ENCODE results near the gene ZDHHC7. TPM values are rescaled to one million over a fixed set of nuclear protein-coding genes. Genes with fewer than 3 reads are reported as not detected.

Gene ZDHHC7
- total RNA-seq, 1 donor from 2014 or later: 59.2 TPM

GRCh38 chr16:84926462-84926861 lies 84.9 kb downstream of the ZDHHC7 start:
- H3K36me3 Mint-ChIP-seq (ENCODE audit: low read depth, unreplicated experiment): no peaks in the 10 kb centered on the region
- TF ChIP-seq CTCF (IDR thresholded peaks at IDR 0.05; ENCODE audit: insufficient read depth, low read depth, low read length) (no peak), EZH2 (IDR thresholded peaks at IDR 0.05; ENCODE audit: insufficient read depth, low read length) (no peak)
- no peak overlapping the region for H3K27ac Mint-ChIP-seq (ENCODE audit: unreplicated experiment)
- Histone ChIP-seq H3K27ac (ENCODE audit: low read depth, low read length) (no peak overlapping the region), H3K4me2 (ENCODE audit: low read length) (no peak overlapping the region), H3K4me1 (ENCODE audit: insufficient read depth, low read length) (peaks cover 3% of the 10 kb centered on the region), H3K27me3 (ENCODE audit: insufficient read depth, low read length) (no peaks in the 10 kb centered on the region), H3K9me3 (ENCODE audit: insufficient read depth, low read depth, low read length) (no peaks in the 10 kb centered on the region), H3K4me3 (ENCODE audit: insufficient read depth, low read depth, low read length) (no peak overlapping the region), H3K79me2 (ENCODE audit: insufficient read depth, low read length) (no peaks in the 10 kb centered on the region), H2AFZ (ENCODE audit: low read depth, low read length) (no peak overlapping the region), H4K20me1 (ENCODE audit: insufficient read depth, low read length) (no peaks in the 10 kb centered on the region), H3K36me3 (ENCODE audit: insufficient read depth, low read length) (no peaks in the 10 kb centered on the region), H3K9ac (ENCODE audit: low read length) (no peak overlapping the region)
- peaks cover 15% of the 10 kb centered on the region for H3K27me3 Mint-ChIP-seq (ENCODE audit: low read depth, unreplicated experiment)
- peaks cover 6% of the 10 kb centered on the region for H3K4me1 Mint-ChIP-seq (ENCODE audit: low read depth, unreplicated experiment)
- DNase-seq (ENCODE audit: low read depth) (no peak), FAIRE-seq (no peak)
- H3K4me3 Mint-ChIP-seq (ENCODE audit: unreplicated experiment): no peak overlapping the region
- H3K9me3 Mint-ChIP-seq (ENCODE audit: unreplicated experiment): peaks cover 4% of the 10 kb centered on the region

GRCh38 chr16:84925773-84926372 lies 85.5 kb downstream of the ZDHHC7 start:
- H2AFZ ChIP-seq (ENCODE audit: low read depth, low read length): no peak overlapping the region
- peaks cover 4% of the 10 kb centered on the region for H3K9me3 Mint-ChIP-seq (ENCODE audit: unreplicated experiment)
- no peak for FAIRE-seq

More at GRCh38 chr16:84925773-84926372, 85.5 kb downstream of the ZDHHC7 start:
- Histone ChIP-seq H3K9ac (ENCODE audit: low read length) (no peak overlapping the region), H3K4me2 (ENCODE audit: low read length) (no peak overlapping the region), H3K4me1 (ENCODE audit: insufficient read depth, low read length) (peaks cover 3% of the 10 kb centered on the region), H3K27ac (ENCODE audit: low read depth, low read length) (no peak overlapping the region), H3K9me3 (ENCODE audit: insufficient read depth, low read depth, low read length) (no peaks in the 10 kb centered on the region), H3K79me2 (ENCODE audit: insufficient read depth, low read length) (no peaks in the 10 kb centered on the region), H3K36me3 (ENCODE audit: insufficient read depth, low read length) (no peaks in the 10 kb centered on the region), H3K27me3 (ENCODE audit: insufficient read depth, low read length) (no peaks in the 10 kb centered on the region), H3K4me3 (ENCODE audit: insufficient read depth, low read depth, low read length) (no peak overlapping the region), H4K20me1 (ENCODE audit: insufficient read depth, low read length) (no peaks in the 10 kb centered on the region)
- TF ChIP-seq CTCF (IDR thresholded peaks at IDR 0.05; ENCODE audit: insufficient read depth, low read depth, low read length): no peak
- no peak for TF ChIP-seq EZH2 (IDR thresholded peaks at IDR 0.05; ENCODE audit: insufficient read depth, low read length)
- H3K4me3 Mint-ChIP-seq (ENCODE audit: unreplicated experiment): no peak overlapping the region
- no peak for DNase-seq (ENCODE audit: low read depth)
- H3K27ac Mint-ChIP-seq (ENCODE audit: unreplicated experiment): no peak overlapping the region
- H3K36me3 Mint-ChIP-seq (ENCODE audit: low read depth, unreplicated experiment): no peaks in the 10 kb centered on the region
- H3K27me3 Mint-ChIP-seq (ENCODE audit: low read depth, unreplicated experiment): peaks cover 15% of the 10 kb centered on the region
- peaks cover 6% of the 10 kb centered on the region for H3K4me1 Mint-ChIP-seq (ENCODE audit: low read depth, unreplicated experiment)

Data from astrocyte (in vitro differentiated cells and primary cell).